IMR-90 (cell line): ENCODE results near the gene SNX25. TPM values are rescaled to one million over a fixed set of nuclear protein-coding genes. Genes with fewer than 3 reads are reported as not detected.
A peak's percentile ranks its signal among the peaks of the same experiment; 100 is the strongest.

ENCODE experiments used
- ATAC-seq: fragments of 200-7000 bp; cut with Tn5 transposase; 2 replicates; pipeline ENCODE4 v1.9.1; 2020; ENCODE audit warnings: low read depth, mild to moderate bottlenecking, moderate library complexity
- BruUV-seq: library from RNA; stranded (reverse); fragments of 400-500 nt; replicated peaks from 2 replicates; lab custom pipeline; 2021; lab: Mats Ljungman, UMichigan
- CTCF ChIA-PET: fragments of 300-600 bp; formaldehyde crosslinking; extraction: SDS; loops from one replicate; lab custom pipeline; 2021; ENCODE audit warnings: antibody characterized with exemption; lab: Yijun Ruan, JAX
- POLR2A ChIA-PET: fragments of 300-600 bp; sonication (Branson Sonifier 250); formaldehyde crosslinking; loops from one replicate; lab custom pipeline; 2022; ENCODE audit warnings: antibody characterized with exemption; ENCODE audit not compliant: unreplicated experiment; lab: Charles Lee
- DNase-seq: peaks from one replicate; pipeline ENCODE4 v3.0.0; 2013
- H2AFZ ChIP-seq: replicated peaks from 2 replicates; pipeline ENCODE3; 2013; ENCODE audit warnings: low read length, mild to moderate bottlenecking; ENCODE audit not compliant: poor library complexity
- H2AK5ac ChIP-seq: 2 replicates; pipeline ENCODE4 v1.6.1; 2013; ENCODE audit warnings: low read depth, low read length, inconsistent platforms
- H2AK9ac ChIP-seq: replicated peaks from 2 replicates; pipeline ENCODE3; 2013; ENCODE audit warnings: mild to moderate bottlenecking, low read depth, low read length, moderate library complexity; ENCODE audit not compliant: poor library complexity
- H2BK120ac ChIP-seq: 2 replicates; pipeline ENCODE4 v1.6.1; 2013; ENCODE audit warnings: low read depth, low read length, inconsistent platforms
- H2BK15ac ChIP-seq: 3 replicates; pipeline ENCODE4 v1.6.1; 2013; ENCODE audit warnings: low read depth, low read length, inconsistent platforms
- H2BK20ac ChIP-seq: 2 replicates; pipeline ENCODE4 v1.6.1; 2013; ENCODE audit warnings: low read depth, mild to moderate bottlenecking, inconsistent platforms, low read length, moderate library complexity
- H2BK5ac ChIP-seq: 2 replicates; pipeline ENCODE4 v1.6.1; 2013; ENCODE audit warnings: mild to moderate bottlenecking, low read depth, low read length, inconsistent platforms; ENCODE audit not compliant: poor library complexity, severe bottlenecking
- H3K14ac ChIP-seq: replicated peaks from 2 replicates; pipeline ENCODE4 v1.6.1; 2013; ENCODE audit warnings: low read depth, low read length, inconsistent platforms
- H3K18ac ChIP-seq: 2 replicates; pipeline ENCODE4 v1.6.1; 2013; ENCODE audit warnings: low read depth, low read length, control low read depth
- H3K23ac ChIP-seq: 2 replicates; pipeline ENCODE4 v1.6.1; 2013; ENCODE audit warnings: low read depth, low read length, inconsistent platforms
- H3K27ac ChIP-seq: 2 replicates; pipeline ENCODE4 v1.5.1; 2013; ENCODE audit warnings: mild to moderate bottlenecking, control low read depth, low read length; ENCODE audit not compliant: insufficient read depth
- H3K27me3 ChIP-seq: 2 replicates; pipeline ENCODE4 v1.6.1; 2013; ENCODE audit warnings: low read length; ENCODE audit not compliant: control insufficient read depth, insufficient read depth
- H3K36me3 ChIP-seq: 2 replicates; pipeline ENCODE4 v1.6.1; 2013; ENCODE audit warnings: low read length, mixed read lengths; ENCODE audit not compliant: control insufficient read depth, insufficient read depth
- H3K4ac ChIP-seq: 2 replicates; pipeline ENCODE4 v1.6.1; 2013; ENCODE audit warnings: low read depth, low read length, inconsistent platforms
- H3K4me1 ChIP-seq: 2 replicates; pipeline ENCODE4 v1.6.1; 2013; ENCODE audit warnings: low read length, mixed read lengths; ENCODE audit not compliant: control insufficient read depth, insufficient read depth
- H3K4me2 ChIP-seq: 2 replicates; pipeline ENCODE4 v1.6.1; 2013; ENCODE audit warnings: low read depth, mild to moderate bottlenecking, control low read depth, low read length, moderate library complexity
- H3K4me3 ChIP-seq: 2 replicates; pipeline ENCODE4 v1.5.1; 2013; ENCODE audit warnings: low read depth, mild to moderate bottlenecking, control low read depth, low read length, moderate library complexity; ENCODE audit not compliant: insufficient read depth
- H3K56ac ChIP-seq: 2 replicates; pipeline ENCODE4 v1.6.1; 2013; ENCODE audit warnings: low read length, inconsistent platforms; ENCODE audit not compliant: insufficient read depth; ENCODE audit errors: extremely low read depth
- H3K79me1 ChIP-seq, 2 experiments: 2 replicates each; pipeline ENCODE4 v1.6.1; 2013; ENCODE audit warnings: low read length in 2 of 2, inconsistent platforms in 1 of 2, low read depth in 1 of 2
- H3K9ac ChIP-seq: 2 replicates; pipeline ENCODE4 v1.6.1; 2013; ENCODE audit warnings: low read depth, low read length, control low read depth
- H3K9me1 ChIP-seq: 2 replicates; pipeline ENCODE4 v1.6.1; 2013; ENCODE audit warnings: low read length, inconsistent platforms; ENCODE audit not compliant: insufficient read depth
- H3K9me3 ChIP-seq: 2 replicates; pipeline ENCODE4 v1.6.1; 2013; ENCODE audit warnings: low read length; ENCODE audit not compliant: control insufficient read depth, insufficient read depth
- H4K20me1 ChIP-seq: 2 replicates; pipeline ENCODE4 v1.6.1; 2013; ENCODE audit warnings: low read length, inconsistent platforms; ENCODE audit not compliant: insufficient read depth
- H4K5ac ChIP-seq: 2 replicates; pipeline ENCODE4 v1.6.1; 2013; ENCODE audit warnings: mild to moderate bottlenecking, low read depth, low read length, control low read depth
- H4K8ac ChIP-seq, 2 experiments: 2 replicates each; pipeline ENCODE4 v1.6.1; 2013; ENCODE audit warnings: low read depth in 2 of 2, low read length in 2 of 2, control low read depth in 1 of 2, inconsistent platforms in 1 of 2
- H4K91ac ChIP-seq: 2 replicates; pipeline ENCODE4 v1.6.1; 2013; ENCODE audit warnings: low read depth, low read length, inconsistent platforms; ENCODE audit not compliant: insufficient read depth
- CHD1 ChIP-seq: IDR thresholded peaks from 2 replicates; pipeline ENCODE4 v1.6.1; 2012; ENCODE audit warnings: low read depth, low read length, improper control_type of control experiment
- ELK1 ChIP-seq: fragments of 150-350 bp; IDR thresholded peaks from 2 replicates; pipeline ENCODE4 v1.6.1; 2016; ENCODE audit warnings: low read depth, mild to moderate bottlenecking, low read length, moderate library complexity, borderline replicate concordance
- USF2 ChIP-seq: fragments of 150-350 bp; IDR thresholded peaks from 2 replicates; pipeline ENCODE4 v1.6.1; 2017; ENCODE audit warnings: mild to moderate bottlenecking, antibody characterized with exemption, low read length, low read depth
- WGBS, 2 experiments: methylation state at CpG; one replicate each; pipeline versions ENCODE4 v1.1.5 to v1.1.7; 2013; ENCODE audit warnings: missing lambda C conversion rate in 2 of 2; ENCODE audit not compliant: insufficient read length in 1 of 2; ENCODE audit errors: extremely low coverage in 2 of 2; 5-methylcytosine and 5-hydroxymethylcytosine counted together
- dilution Hi-C: fragments of 300-500 bp; cut with HindIII; formaldehyde crosslinking; loops from one replicate; pipeline ENCODE4 v1.14.3; 2018; ENCODE audit warnings: low sequenced_read_pairs; ENCODE audit not compliant: unreplicated experiment
- in situ Hi-C: fragments of 300-500 bp; cut with MboI; formaldehyde crosslinking; loops from 3 replicates; pipeline ENCODE4 v1.14.3; 2019; ENCODE audit warnings: low sequenced_read_pairs, inconsistent platforms, mixed read lengths
- intact Hi-C: fragments of 100-400 bp; cut with micrococcal nuclease; formaldehyde crosslinking; loops from 2 replicates; pipeline ENCODE4 v1.10.0; 2022
- polyA plus RNA-seq, 3 experiments: library from polyadenylated mRNA; depleted of rRNA; stranded (reverse); fragments of >200 nt; gene quantifications; 2 replicates each; pipeline ENCODE4 v1.2.3, GENCODE V29; 2012; ENCODE audit warnings: low replicate concordance in 1 of 3
- total RNA-seq: library from RNA; depleted of rRNA; stranded (reverse); fragments of >200 nt; gene quantifications from 2 replicates; pipeline ENCODE4 v1.2.3, GENCODE V29; 2012

Gene SNX25
- total and polyA plus RNA-seq, 2 of the 4 experiments (the other 2 are of a cell fraction): 11.4 to 28.3 TPM

- ATAC-seq: no peak
Measured at GRCh38 chr4:185282968-185283367, 73.6 kb downstream of the SNX25 start.

More at GRCh38 chr4:185282968-185283367, 73.6 kb downstream of the SNX25 start:
- Histone ChIP-seq H3K27me3 (no peaks in the 10 kb centered on the region), H4K91ac (no peak overlapping the region), H3K14ac (no peak overlapping the region; the same call in 1 of the 2 replicates), H3K79me1 (peaks cover 7 to 8% of the 10 kb centered on the region in 2 experiments; a peak in 2 of 4 replicates), H4K20me1 (no peaks in the 10 kb centered on the region; the same call in 1 of the 2 replicates), H2AFZ (no peak overlapping the region), H2AK5ac (no peak overlapping the region), H3K23ac (no peak overlapping the region), H2BK120ac (no peak overlapping the region), H2BK20ac (no peak overlapping the region), H3K27ac (no peak overlapping the region), H3K4me3 (no peak overlapping the region), H3K18ac (no peak overlapping the region), H2BK5ac (no peak overlapping the region), H3K36me3 (no peaks in the 10 kb centered on the region), H3K9me3 (no peaks in the 10 kb centered on the region), H3K9ac (no peak overlapping the region), H3K4me2 (no peak overlapping the region), H2BK15ac (no peak overlapping the region), H2AK9ac (no peak overlapping the region), H3K56ac (no peak overlapping the region), H3K4me1 (peaks cover 8% of the 10 kb centered on the region), H4K5ac (no peak overlapping the region), H3K4ac (no peak overlapping the region), H3K9me1 (peaks cover 10% of the 10 kb centered on the region; the same call in 1 of the 2 replicates), H4K8ac (no peak overlapping the region)
- peak; percentile 28 for DNase-seq
- intact Hi-C loops (no loop called here), in situ Hi-C loops (no loop called here), dilution Hi-C loops (no loop called here)
- no CpG with 5 or more reads among the region's 1 CpG for WGBS, 2 experiments
- no peak for TF ChIP-seq CHD1
- no peak for TF ChIP-seq ELK1
- no peak for TF ChIP-seq USF2
- ChIA-PET CTCF (no interaction called here), POLR2A (no interaction called here)
- BruUV-seq: no TSS peak
